B cell (primary cell): ENCODE measurements around the gene MFSD6. TPM values are rescaled to one million over a fixed set of nuclear protein-coding genes. Genes with fewer than 3 reads are reported as not detected.

Source experiments
- ATAC-seq: fragments of 200-7000 bp; cut with Tn5 transposase; one replicate; pipeline ENCODE4 v1.10.0; 2021; ENCODE audit warnings: low read depth, mild to moderate bottlenecking, moderate number of reproducible peaks, moderate library complexity
- CTCF ChIA-PET: fragments of 350-600 bp; sonication (Branson Sonifier 250); formaldehyde crosslinking; loops from one replicate; lab custom pipeline; 2021; ENCODE audit warnings: antibody characterized with exemption, inconsistent platforms; lab: Charles Lee
- POLR2A ChIA-PET: fragments of 350-600 bp; sonication (Branson Sonifier 250); formaldehyde crosslinking; loops from one replicate; lab custom pipeline; 2021; ENCODE audit warnings: antibody characterized with exemption; lab: Charles Lee
- DNase-seq: peaks from one replicate; pipeline ENCODE4 v3.0.0; 2013
- H2AFZ ChIP-seq: 2 replicates; pipeline ENCODE4 v1.6.1; 2012; ENCODE audit warnings: mild to moderate bottlenecking, low read depth, low read length; ENCODE audit not compliant: insufficient read depth, poor library complexity, severe bottlenecking
- H3K27ac ChIP-seq, 2 donors: 1 replicate in 1 of 2; 2 replicates in 1 of 2; pipeline ENCODE4 v1.5.1; 2012 to 2013; ENCODE audit warnings: low read length in 2 of 2, mild to moderate bottlenecking in 2 of 2, moderate library complexity in 1 of 2
- H3K27me3 ChIP-seq, 4 experiments: fragments of 200-600 bp in 1 of 4; sonication (generic) in 1 of 4; replicated peaks in 1 of 4; 1 replicate in 2 of 4; 2 replicates in 2 of 4; pipeline versions ENCODE4 v1.6.1 to v1.7.0; 2013 to 2016; ENCODE audit warnings: low read length in 3 of 4, mild to moderate bottlenecking in 2 of 4, mixed read lengths in 1 of 4, moderate library complexity in 1 of 4; ENCODE audit not compliant: insufficient read depth in 4 of 4, control insufficient read depth in 3 of 4; ENCODE audit errors: control extremely low read depth in 1 of 4
- H3K36me3 ChIP-seq, 2 experiments: replicated peaks in 1 of 2; 1 replicate in 1 of 2; 2 replicates in 1 of 2; pipeline versions ENCODE4 v1.6.1 to v1.7.1; 2013; ENCODE audit warnings: low read length in 1 of 2; ENCODE audit not compliant: insufficient read depth in 2 of 2, control insufficient read depth in 1 of 2; ENCODE audit errors: control extremely low read depth in 1 of 2, extremely low read depth in 1 of 2
- H3K4me1 ChIP-seq, 2 donors: fragments of 200-600 bp in 1 of 2; sonication (generic) in 1 of 2; 1 replicate in 1 of 2; 2 replicates in 1 of 2; pipeline versions ENCODE4 v1.5.1 to v1.6.1; 2013 to 2017; ENCODE audit warnings: low read length in 2 of 2; ENCODE audit not compliant: control insufficient read depth in 2 of 2, insufficient read depth in 2 of 2
- H3K4me2 ChIP-seq: replicated peaks from 2 replicates; pipeline ENCODE3; 2012; ENCODE audit warnings: mild to moderate bottlenecking, low read depth, low read length; ENCODE audit not compliant: poor library complexity, severe bottlenecking
- H3K4me3 ChIP-seq, 5 experiments: fragments of 200-600 bp in 1 of 5; sonication (generic) in 1 of 5; 1 replicate in 3 of 5; 2 replicates in 2 of 5; pipeline versions ENCODE4 v1.5.1 to v1.7.0; 2011 to 2016; ENCODE audit warnings: low read length in 4 of 5, mild to moderate bottlenecking in 4 of 5, low read depth in 2 of 5, control low read depth in 1 of 5, moderate library complexity in 1 of 5; ENCODE audit not compliant: insufficient read depth in 1 of 5; ENCODE audit errors: control extremely low read depth in 1 of 5, extremely low read depth in 1 of 5
- H3K79me2 ChIP-seq: fragments of 200-600 bp; sonication (generic); one replicate; pipeline ENCODE4 v1.6.0; 2016; ENCODE audit warnings: low read length; ENCODE audit not compliant: control insufficient read depth, insufficient read depth
- H3K9ac ChIP-seq: fragments of 200-600 bp; sonication (generic); 2 replicates; pipeline ENCODE4 v1.6.1; 2017; ENCODE audit warnings: mild to moderate bottlenecking, low read length, moderate library complexity
- H3K9me3 ChIP-seq, 3 donors: one replicate each; pipeline versions ENCODE4 v1.6.1 to v1.7.1; 2013; ENCODE audit warnings: low read length in 2 of 3; ENCODE audit not compliant: control insufficient read depth in 2 of 3, insufficient read depth in 1 of 3; ENCODE audit errors: control extremely low read depth in 1 of 3
- H4K20me1 ChIP-seq: 2 replicates; pipeline ENCODE4 v1.6.0; 2012; ENCODE audit warnings: mild to moderate bottlenecking, low read length; ENCODE audit not compliant: insufficient read depth, control insufficient read depth, poor library complexity, severe bottlenecking
- H3K27ac Mint-ChIP-seq: one replicate; pipeline ENCODE4 v1.8.0; 2021; ENCODE audit warnings: mixed read lengths
- H3K27me3 Mint-ChIP-seq: one replicate; pipeline ENCODE4 v1.8.0; 2021; ENCODE audit warnings: mixed read lengths
- H3K4me1 Mint-ChIP-seq: one replicate; pipeline ENCODE4 v1.8.0; 2021; ENCODE audit warnings: mixed read lengths
- H3K4me3 Mint-ChIP-seq: one replicate; pipeline ENCODE4 v1.8.0; 2021; ENCODE audit warnings: mixed read lengths
- H3K9me3 Mint-ChIP-seq: one replicate; pipeline ENCODE4 v1.8.0; 2022; ENCODE audit warnings: mixed read lengths; ENCODE audit not compliant: insufficient read depth
- EZH2 ChIP-seq: IDR thresholded peaks from 2 replicates; pipeline ENCODE4 v1.6.1; 2012; ENCODE audit warnings: borderline replicate concordance, low read depth, mild to moderate bottlenecking, moderate library complexity, low read length; ENCODE audit not compliant: insufficient read depth, poor library complexity, severe bottlenecking
- WGBS: methylation state at CpG from one replicate; pipeline ENCODE4 v1.1.5; 2013; ENCODE audit warnings: missing lambda C conversion rate; ENCODE audit not compliant: insufficient coverage; 5-methylcytosine and 5-hydroxymethylcytosine counted together
- intact Hi-C: fragments of 100-400 bp; cut with micrococcal nuclease; formaldehyde crosslinking; loops from one replicate; pipeline ENCODE4 v1.10.0; 2022
- polyA plus RNA-seq: library from polyadenylated mRNA; depleted of rRNA; stranded (reverse); fragments of >200 nt; gene quantifications from 2 replicates; pipeline ENCODE4 v1.2.3, GENCODE V29; 2012
- total RNA-seq, 2 donors: library from RNA; stranded (reverse); fragments of 120-200 nt in 1 of 2; gene quantifications; 1 replicate in 1 of 2; 2 replicates in 1 of 2; pipeline versions ENCODE4 v1.2.3 to v1.2.4, GENCODE V29; 2013 to 2022
- TF ChIP-seq, protein P1 (sequence below): fragments of 200-600 bp; IDR thresholded peaks from one replicate; pipeline ENCODE4 v1.8.0; 2022; ENCODE audit warnings: antibody characterized with exemption, mild to moderate bottlenecking

The MFSD6 gene
- total and polyA plus RNA-seq, 2 donors (not counting 1 experiment from before 2014, with no cell fraction given), result 13.5 to 33.8 TPM

DNA sequence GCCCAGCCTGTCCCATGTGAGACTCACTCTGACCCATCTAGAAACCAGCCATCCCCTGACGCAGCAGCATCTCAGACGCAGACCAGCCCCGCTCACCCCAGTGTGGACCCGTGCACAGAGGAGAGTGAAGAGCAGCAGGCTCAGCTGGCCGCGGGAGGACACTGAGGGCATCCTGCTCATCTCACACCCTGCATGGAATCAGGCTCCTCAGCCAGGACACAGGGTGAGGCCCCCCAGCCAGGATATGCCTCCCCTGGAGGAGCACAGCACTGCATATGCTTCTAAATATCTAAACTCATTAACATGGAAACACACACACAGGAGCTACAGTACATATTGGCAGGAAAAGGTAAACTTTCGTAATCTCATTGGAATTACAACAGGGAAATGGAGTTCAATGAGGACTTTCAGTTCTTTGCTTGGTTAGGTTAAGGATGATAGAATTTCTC lies 91.9 kb downstream of the MFSD6 start:
- 100% methylated on average over 7 of the region's 7 CpGs for WGBS
- DNase-seq, result no peak
- H3K9me3 ChIP-seq, result peaks cover 0 to 1% (median 0%) of the 10 kb centered on the region in 3 donors
- no peaks in the 10 kb centered on the region for H3K4me1 Mint-ChIP-seq
- H3K4me3 ChIP-seq, result no peak overlapping the region
- H3K79me2 ChIP-seq, result no peaks in the 10 kb centered on the region
- no peak overlapping the region for H3K4me2 ChIP-seq
- no peaks in the 10 kb centered on the region for H3K27me3 Mint-ChIP-seq
- H3K27me3 ChIP-seq, result no peaks in the 10 kb centered on the region
- H3K27ac Mint-ChIP-seq, result no peak overlapping the region
- no peaks in the 10 kb centered on the region for H3K4me1 ChIP-seq
- H3K27ac ChIP-seq, result no peak overlapping the region
- ChIA-PET CTCF (no interaction called here), POLR2A (no interaction called here)
- H3K4me3 Mint-ChIP-seq, result no peak overlapping the region
- no peak for ATAC-seq
- no peak overlapping the region for H2AFZ ChIP-seq
- no peaks in the 10 kb centered on the region for H4K20me1 ChIP-seq
- peaks cover 2 to 56% of the 10 kb centered on the region in 2 experiments for H3K36me3 ChIP-seq
- intact Hi-C loops, result no loop called here
- H3K9ac ChIP-seq, result no peak overlapping the region
- no peak for TF ChIP-seq EZH2
- TF ChIP-seq, protein P1, sequence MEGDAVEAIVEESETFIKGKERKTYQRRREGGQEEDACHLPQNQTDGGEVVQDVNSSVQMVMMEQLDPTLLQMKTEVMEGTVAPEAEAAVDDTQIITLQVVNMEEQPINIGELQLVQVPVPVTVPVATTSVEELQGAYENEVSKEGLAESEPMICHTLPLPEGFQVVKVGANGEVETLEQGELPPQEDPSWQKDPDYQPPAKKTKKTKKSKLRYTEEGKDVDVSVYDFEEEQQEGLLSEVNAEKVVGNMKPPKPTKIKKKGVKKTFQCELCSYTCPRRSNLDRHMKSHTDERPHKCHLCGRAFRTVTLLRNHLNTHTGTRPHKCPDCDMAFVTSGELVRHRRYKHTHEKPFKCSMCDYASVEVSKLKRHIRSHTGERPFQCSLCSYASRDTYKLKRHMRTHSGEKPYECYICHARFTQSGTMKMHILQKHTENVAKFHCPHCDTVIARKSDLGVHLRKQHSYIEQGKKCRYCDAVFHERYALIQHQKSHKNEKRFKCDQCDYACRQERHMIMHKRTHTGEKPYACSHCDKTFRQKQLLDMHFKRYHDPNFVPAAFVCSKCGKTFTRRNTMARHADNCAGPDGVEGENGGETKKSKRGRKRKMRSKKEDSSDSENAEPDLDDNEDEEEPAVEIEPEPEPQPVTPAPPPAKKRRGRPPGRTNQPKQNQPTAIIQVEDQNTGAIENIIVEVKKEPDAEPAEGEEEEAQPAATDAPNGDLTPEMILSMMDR, result no peak
- no peaks in the 10 kb centered on the region for H3K9me3 Mint-ChIP-seq

GRCh38 chr2:190501231-190501630 lies 93.1 kb downstream of the MFSD6 start:
- H3K4me3 Mint-ChIP-seq, result no peak overlapping the region
- POLR2A ChIA-PET, result no interaction called here
- Histone ChIP-seq H3K4me3 (no peak overlapping the region), H3K4me2 (no peak overlapping the region), H3K36me3 (peaks cover 2 to 56% of the 10 kb centered on the region in 2 experiments), H3K4me1 (peaks cover 6 to 8% of the 10 kb centered on the region in 2 donors), H3K9ac (no peak overlapping the region), H2AFZ (no peak overlapping the region), H3K27me3 (no peaks in the 10 kb centered on the region), H3K79me2 (no peaks in the 10 kb centered on the region), H3K9me3 (no peaks in the 10 kb centered on the region), H4K20me1 (no peaks in the 10 kb centered on the region), H3K27ac (no peak overlapping the region)
- H3K4me1 Mint-ChIP-seq, result peaks cover 9% of the 10 kb centered on the region
- intact Hi-C loops, result no loop called here
- no peaks in the 10 kb centered on the region for H3K27me3 Mint-ChIP-seq
- 97% methylated on average over 4 of the region's 5 CpGs for WGBS
- TF ChIP-seq, protein P1, result no peak
- TF ChIP-seq EZH2, result no peak
- ATAC-seq, result no peak
- no peak overlapping the region for H3K27ac Mint-ChIP-seq
- CTCF ChIA-PET, result no interaction called here
- DNase-seq, result no peak
- H3K9me3 Mint-ChIP-seq, result no peaks in the 10 kb centered on the region
